H1 (cell line): ENCODE data around the gene CFH. TPM values are rescaled to one million over a fixed set of nuclear protein-coding genes. Genes with fewer than 3 reads are reported as not detected.

ENCODE experiments used
- CTCF ChIA-PET: fragments of 300-600 bp; sonication (Branson Sonifier 250); formaldehyde crosslinking; loops from one replicate; lab custom pipeline; 2021; ENCODE audit not compliant: partially characterized antibody; lab: Charles Lee
- POLR2A ChIA-PET: fragments of 300-600 bp; sonication (Branson Sonifier 250); formaldehyde crosslinking; loops from one replicate; lab custom pipeline; 2021; ENCODE audit warnings: inconsistent platforms; ENCODE audit not compliant: partially characterized antibody; lab: Charles Lee
- DNase-seq, 2 experiments: peaks; one replicate each; pipeline versions ENCODE4 v3.0.0 to v3.0.0-alpha.2; 2010 to 2022; ENCODE audit warnings: low spot score in 2 of 2, low read depth in 1 of 2, mixed read lengths in 1 of 2
- FAIRE-seq: peaks from 2 replicates; lab custom pipeline; 2011; peaks lifted over from hg19 to GRCh38; lab: Jason Lieb, UNC
- H2AFZ ChIP-seq: 2 replicates; pipeline ENCODE4 v1.8.1; 2012; ENCODE audit warnings: low read length, inconsistent platforms
- H2AK5ac ChIP-seq: 2 replicates; pipeline ENCODE4 v1.6.1; 2013; ENCODE audit warnings: low read depth, low read length
- H2BK120ac ChIP-seq: replicated peaks from 2 replicates; pipeline ENCODE3; 2013; ENCODE audit warnings: low read depth, low read length, inconsistent platforms
- H2BK12ac ChIP-seq: 2 replicates; pipeline ENCODE4 v1.6.1; 2013; ENCODE audit warnings: low read depth, low read length
- H2BK15ac ChIP-seq: 2 replicates; pipeline ENCODE4 v1.6.1; 2013; ENCODE audit warnings: low read length
- H2BK20ac ChIP-seq: 2 replicates; pipeline ENCODE4 v1.6.1; 2013; ENCODE audit warnings: low read length
- H2BK5ac ChIP-seq: 2 replicates; pipeline ENCODE4 v1.6.1; 2013; ENCODE audit warnings: low read depth, low read length
- H3K14ac ChIP-seq: 2 replicates; pipeline ENCODE4 v1.6.1; 2013; ENCODE audit warnings: inconsistent platforms; ENCODE audit not compliant: insufficient read length
- H3K18ac ChIP-seq: 2 replicates; pipeline ENCODE4 v1.6.1; 2013; ENCODE audit warnings: low read length; ENCODE audit errors: extremely low read depth
- H3K23ac ChIP-seq: 2 replicates; pipeline ENCODE4 v1.6.1; 2013; ENCODE audit warnings: inconsistent platforms; ENCODE audit not compliant: insufficient read length
- H3K23me2 ChIP-seq: 2 replicates; pipeline ENCODE4 v1.6.1; 2013; ENCODE audit warnings: low read depth, low read length
- H3K27ac ChIP-seq: 2 replicates; pipeline ENCODE4 v1.6.1; 2011; ENCODE audit warnings: low read depth, low read length, inconsistent platforms
- H3K27me3 ChIP-seq, 4 experiments: replicated peaks in 1 of 4; 1 replicate in 1 of 4; 2 replicates in 3 of 4; pipeline versions ENCODE4 v1.6.1 to v1.8.1; 2011 to 2013; ENCODE audit warnings: low read length in 3 of 4, mild to moderate bottlenecking in 3 of 4, inconsistent platforms in 2 of 4, mixed read lengths in 2 of 4, moderate library complexity in 1 of 4; ENCODE audit not compliant: control insufficient read depth in 3 of 4, insufficient read depth in 3 of 4; ENCODE audit errors: extremely low read depth in 1 of 4
- H3K36me3 ChIP-seq, 4 experiments: 2 replicates each; pipeline versions ENCODE4 v1.6.1 to v1.8.1; 2011 to 2013; ENCODE audit warnings: mild to moderate bottlenecking in 4 of 4, low read length in 3 of 4, moderate library complexity in 2 of 4, control low read depth in 1 of 4, inconsistent platforms in 1 of 4; ENCODE audit not compliant: insufficient read depth in 4 of 4, control insufficient read depth in 2 of 4
- H3K4ac ChIP-seq: replicated peaks from 2 replicates; pipeline ENCODE3; 2013; ENCODE audit warnings: low read length, low read depth, mixed read lengths, inconsistent platforms; ENCODE audit not compliant: insufficient read length
- H3K4me1 ChIP-seq, 4 experiments: replicated peaks in 1 of 4; 1 replicate in 1 of 4; 2 replicates in 3 of 4; pipeline versions ENCODE4 v1.6.1 to v1.8.1; 2011 to 2013; ENCODE audit warnings: low read length in 3 of 4, inconsistent platforms in 2 of 4, mixed read lengths in 1 of 4; ENCODE audit not compliant: insufficient read depth in 4 of 4, control insufficient read depth in 3 of 4
- H3K4me2 ChIP-seq, 2 experiments: 2 replicates each; pipeline versions ENCODE4 v1.6.1 to v1.8.1; 2011 to 2013; ENCODE audit warnings: low read depth in 2 of 2, low read length in 2 of 2, control low read depth in 1 of 2, inconsistent platforms in 1 of 2, mild to moderate bottlenecking in 1 of 2; ENCODE audit not compliant: insufficient read depth in 1 of 2
- H3K4me3 ChIP-seq, 4 experiments: fragments of 200-600, 300-600 bp in 1 of 4; sonication (generic), shearing (Covaris generic), sonication (Bioruptor Twin) in 1 of 4; 2 replicates each; pipeline versions ENCODE4 v1.5.1 to v1.8.1; 2011 to 2016; ENCODE audit warnings: low read length in 4 of 4, low read depth in 3 of 4, control low read depth in 2 of 4, inconsistent platforms in 2 of 4, mild to moderate bottlenecking in 2 of 4, mixed read lengths in 1 of 4, moderate library complexity in 1 of 4; ENCODE audit not compliant: insufficient read depth in 2 of 4; ENCODE audit errors: extremely low read depth in 1 of 4
- H3K56ac ChIP-seq: replicated peaks from 2 replicates; pipeline ENCODE3; 2013; ENCODE audit warnings: low read depth, mild to moderate bottlenecking, mixed read lengths, low read length, inconsistent platforms; ENCODE audit not compliant: insufficient read length
- H3K79me1 ChIP-seq: 2 replicates; pipeline ENCODE4 v1.6.1; 2013; ENCODE audit warnings: low read depth, low read length, control low read depth
- H3K79me2 ChIP-seq, 2 experiments: 2 replicates each; pipeline versions ENCODE4 v1.6.1 to v1.8.1; 2012 to 2013; ENCODE audit warnings: low read length in 2 of 2, mild to moderate bottlenecking in 2 of 2, inconsistent platforms in 1 of 2; ENCODE audit not compliant: insufficient read depth in 2 of 2, control insufficient read depth in 1 of 2
- H3K9ac ChIP-seq, 4 experiments: replicated peaks in 1 of 4; 1 replicate in 1 of 4; 2 replicates in 3 of 4; pipeline versions ENCODE4 v1.6.1 to v1.8.1; 2011 to 2013; ENCODE audit warnings: low read depth in 3 of 4, low read length in 3 of 4, control low read depth in 2 of 4, mild to moderate bottlenecking in 2 of 4, moderate library complexity in 2 of 4, inconsistent platforms in 1 of 4; ENCODE audit errors: extremely low read depth in 1 of 4
- H3K9me3 ChIP-seq, 2 experiments: 2 replicates each; pipeline versions ENCODE4 v1.6.1 to v1.8.1; 2012 to 2013; ENCODE audit warnings: mild to moderate bottlenecking in 2 of 2, moderate library complexity in 2 of 2, control low read depth in 1 of 2, inconsistent platforms in 1 of 2, low read depth in 1 of 2, low read length in 1 of 2, mixed read lengths in 1 of 2; ENCODE audit not compliant: insufficient read depth in 2 of 2
- H4K20me1 ChIP-seq, 2 experiments: replicated peaks in 1 of 2; 2 replicates each; pipeline versions ENCODE3 to v1.8.1; 2011 to 2013; ENCODE audit warnings: inconsistent platforms in 2 of 2, low read length in 2 of 2, mild to moderate bottlenecking in 1 of 2; ENCODE audit not compliant: insufficient read depth in 2 of 2, control insufficient read depth in 1 of 2
- H4K5ac ChIP-seq: 2 replicates; pipeline ENCODE4 v1.6.1; 2013; ENCODE audit warnings: low read length, low read depth, mixed read lengths, inconsistent platforms; ENCODE audit not compliant: insufficient read length
- H4K8ac ChIP-seq: 2 replicates; pipeline ENCODE4 v1.8.0; 2013; ENCODE audit warnings: mild to moderate bottlenecking, moderate library complexity, low read length, inconsistent platforms; ENCODE audit not compliant: insufficient read depth; ENCODE audit errors: extremely low read depth
- H4K91ac ChIP-seq: replicated peaks from 2 replicates; pipeline ENCODE3; 2013; ENCODE audit warnings: low read length, mixed read lengths, inconsistent platforms; ENCODE audit not compliant: insufficient read length
- BACH1 ChIP-seq: IDR thresholded peaks from 2 replicates; pipeline ENCODE4 v1.6.1; 2012; ENCODE audit warnings: low read length, improper control_type of control experiment
- BRCA1 ChIP-seq: IDR thresholded peaks from 2 replicates; pipeline ENCODE4 v1.6.1; 2012; ENCODE audit warnings: low read depth, low read length, improper control_type of control experiment
- EZH2 ChIP-seq: fragments of 200-600 bp; sonication (generic); IDR thresholded peaks from 2 replicates; pipeline ENCODE4 v1.7.1; 2012; ENCODE audit warnings: low read depth, mild to moderate bottlenecking, moderate library complexity, low read length, inconsistent platforms; ENCODE audit not compliant: severe bottlenecking
- GTF2F1 ChIP-seq: IDR thresholded peaks from 2 replicates; pipeline ENCODE4 v1.6.1; 2012; ENCODE audit warnings: low read depth, low read length, improper control_type of control experiment, borderline replicate concordance
- JUN ChIP-seq: IDR thresholded peaks from 2 replicates; pipeline ENCODE4 v1.6.1; 2011; ENCODE audit warnings: low read depth, mild to moderate bottlenecking, improper control_type of control experiment, low read length
- polyA plus RNA-seq, 7 experiments: library from polyadenylated mRNA; depleted of rRNA in 3 of 7; stranded (reverse) in 5 of 7; unstranded in 2 of 7; fragments of >200 nt in 5 of 7; fragments of 200-250 nt in 2 of 7; gene quantifications; 1 replicate in 5 of 7; 2 replicates in 1 of 7; 4 replicates in 1 of 7; pipeline versions ENCODE4 v1.2.1 to v1.2.3, GENCODE V29; 2011 to 2013; ENCODE audit warnings: missing spikeins in 2 of 7, mixed read lengths in 2 of 7
- total RNA-seq: library from RNA; stranded (reverse); fragmentation: NEBNext Ultra II Directional; extraction: Animal tissue kit (Norgen Biotek cat#: 25700); gene quantifications from 2 replicates; pipeline ENCODE4 v1.2.1, GENCODE V29; 2021
- TF ChIP-seq, protein P1 (sequence below): IDR thresholded peaks from 2 replicates; pipeline ENCODE4 v1.6.1; 2012; ENCODE audit warnings: inconsistent platforms

CFH gene
- total and polyA plus RNA-seq, 2 of the 8 experiments (the other 6 are each of a cell fraction or from before 2014, with no cell fraction given), result not detected

DNA sequence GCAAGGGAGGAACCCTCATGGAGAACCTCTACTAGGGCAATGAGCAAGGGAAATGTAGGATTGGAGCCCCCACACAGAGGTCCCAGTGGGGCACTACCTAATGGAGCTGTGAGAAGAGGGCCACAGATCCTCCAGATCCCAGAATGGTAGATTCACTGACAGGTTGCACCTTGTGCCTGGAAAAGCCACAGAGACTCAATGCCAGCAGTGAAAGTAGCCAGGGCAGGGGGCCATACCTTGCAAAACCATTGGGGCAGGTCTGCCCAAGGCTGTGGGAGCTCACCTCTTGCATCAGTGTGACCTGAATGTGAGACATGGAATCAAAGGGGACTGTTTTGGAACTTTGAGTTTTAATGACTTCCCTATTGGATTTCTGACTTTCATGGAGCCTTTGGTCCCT, 17.9 kb downstream of the CFH start:
- Histone ChIP-seq H3K23me2 (no peaks in the 10 kb centered on the region), H2BK15ac (no peak overlapping the region), H3K27ac (no peak overlapping the region), H2AFZ (no peak overlapping the region), H3K4me1 (no peaks in the 10 kb centered on the region), H3K27me3 (peaks cover 0 to 1% (median 0%) of the 10 kb centered on the region in 4 experiments; a peak in 1 of 7 replicates), H3K14ac (no peak overlapping the region), H4K8ac (no peak overlapping the region), H3K9ac (no peak overlapping the region), H3K79me2 (no peaks in the 10 kb centered on the region), H4K20me1 (no peaks in the 10 kb centered on the region), H3K79me1 (no peaks in the 10 kb centered on the region), H3K23ac (no peak overlapping the region), H2BK12ac (no peak overlapping the region), H3K4ac (no peak overlapping the region), H3K4me3 (no peak overlapping the region), H4K91ac (no peak overlapping the region), H2BK120ac (no peak overlapping the region), H3K56ac (no peak overlapping the region), H3K36me3 (no peaks in the 10 kb centered on the region; a peak in 1 of 8 replicates), H2BK20ac (no peak overlapping the region), H2AK5ac (no peak overlapping the region), H2BK5ac (no peak overlapping the region), H4K5ac (no peak overlapping the region), H3K18ac (no peak overlapping the region), H3K9me3 (0 out of 4 replicates have a peak, but pooled peaks cover 0 to 6% of the 10 kb centered on the region in 2 experiments), H3K4me2 (no peak overlapping the region)
- ChIA-PET CTCF (interaction anchor here (0.7 kb wide), 1 partner anchor 9 kb away, joined by 3 read pairs; no protein-coding TSS in a partner anchor), POLR2A (no interaction called here)
- no peak for TF ChIP-seq EZH2
- TF ChIP-seq, protein P1, sequence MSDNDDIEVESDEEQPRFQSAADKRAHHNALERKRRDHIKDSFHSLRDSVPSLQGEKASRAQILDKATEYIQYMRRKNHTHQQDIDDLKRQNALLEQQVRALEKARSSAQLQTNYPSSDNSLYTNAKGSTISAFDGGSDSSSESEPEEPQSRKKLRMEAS, result no peak
- TF ChIP-seq JUN, result no peak
- TF ChIP-seq BRCA1, result no peak
- TF ChIP-seq BACH1, result no peak
- no peak for TF ChIP-seq GTF2F1
- DNase-seq, result no peak
- FAIRE-seq, result no peak
